OCI-LY7 (cell line): ENCODE results near the gene MACROD1. TPM values are rescaled to one million over a fixed set of nuclear protein-coding genes. Genes with fewer than 3 reads are reported as not detected.

Source experiments
- BruUV-seq: library from RNA; stranded (reverse); fragments of 400-500 nt; replicated peaks from 2 replicates; lab custom pipeline; 2021; lab: Mats Ljungman, UMichigan
- CTCF ChIA-PET: fragments of 300-600 bp; sonication (Branson Sonifier 250); formaldehyde crosslinking; loops from one replicate; lab custom pipeline; 2022; ENCODE audit warnings: antibody characterized with exemption; ENCODE audit not compliant: unreplicated experiment; lab: Charles Lee
- POLR2A ChIA-PET: fragments of 300-600 bp; sonication (Branson Sonifier 250); formaldehyde crosslinking; loops from one replicate; lab custom pipeline; 2022; ENCODE audit warnings: antibody characterized with exemption; lab: Charles Lee
- DNase-seq: peaks from one replicate; pipeline ENCODE4 v3.0.0-alpha.2; 2015; ENCODE audit warnings: low spot score
- H2AFZ ChIP-seq: fragments of 200-600 bp; sonication (generic), shearing (Covaris generic); 2 replicates; pipeline ENCODE4 v1.6.1; 2014; ENCODE audit warnings: mild to moderate bottlenecking, antibody characterized with exemption, low read length, moderate library complexity
- H3K27ac ChIP-seq: fragments of 200-600 bp; sonication (generic); 2 replicates; pipeline ENCODE4 v1.5.1; 2014; ENCODE audit warnings: mixed run types, low read depth, mild to moderate bottlenecking, moderate library complexity, low read length, inconsistent platforms; ENCODE audit not compliant: poor library complexity, severe bottlenecking
- H3K36me3 ChIP-seq: fragments of 200-600 bp; sonication (generic); 2 replicates; pipeline ENCODE4 v1.6.1; 2014; ENCODE audit warnings: mild to moderate bottlenecking, antibody characterized with exemption, low read length, moderate library complexity, mixed read lengths; ENCODE audit not compliant: insufficient read depth
- H3K4me1 ChIP-seq: fragments of 200-600 bp; sonication (generic); 2 replicates; pipeline ENCODE4 v1.5.1; 2014; ENCODE audit warnings: mild to moderate bottlenecking, low read length; ENCODE audit not compliant: insufficient read depth, poor library complexity, severe bottlenecking
- H3K4me2 ChIP-seq: fragments of 200-600 bp; sonication (generic); 2 replicates; pipeline ENCODE4 v1.6.1; 2014; ENCODE audit warnings: mild to moderate bottlenecking, low read length
- H3K4me3 ChIP-seq: fragments of 200-600 bp; sonication (generic); 2 replicates; pipeline ENCODE4 v1.5.1; 2014; ENCODE audit warnings: mild to moderate bottlenecking, low read depth, low read length; ENCODE audit not compliant: poor library complexity, severe bottlenecking
- H3K79me2 ChIP-seq: fragments of 200-600 bp; sonication (generic); 2 replicates; pipeline ENCODE4 v1.6.1; 2016; ENCODE audit warnings: low read depth, mild to moderate bottlenecking, low read length, moderate library complexity, mixed read lengths; ENCODE audit not compliant: insufficient read depth
- H3K9me2 ChIP-seq: fragments of 200-600 bp; sonication (generic); 2 replicates; pipeline ENCODE4 v1.6.1; 2016; ENCODE audit warnings: mild to moderate bottlenecking, low read length, mixed read lengths; ENCODE audit not compliant: insufficient read depth
- H3K9me3 ChIP-seq: fragments of 200-600 bp; sonication (generic); 2 replicates; pipeline ENCODE4 v1.6.1; 2014; ENCODE audit warnings: mild to moderate bottlenecking, mixed run types, low read length, mixed read lengths
- H4K20me1 ChIP-seq: fragments of 200-600 bp; sonication (generic); 2 replicates; pipeline ENCODE4 v1.6.1; 2014; ENCODE audit warnings: mild to moderate bottlenecking, antibody characterized with exemption, low read length, moderate library complexity, mixed read lengths; ENCODE audit not compliant: insufficient read depth
- EZH2phosphoT487 ChIP-seq: fragments of 200-600 bp; sonication (generic); IDR thresholded peaks from 2 replicates; pipeline ENCODE4 v1.6.1; 2018; ENCODE audit warnings: low read depth, borderline replicate concordance, mild to moderate bottlenecking, mixed run types, antibody characterized with exemption, low read length, moderate library complexity, mixed read lengths
- intact Hi-C: fragments of 100-400 bp; cut with micrococcal nuclease; formaldehyde crosslinking; loops from one replicate; pipeline ENCODE4 v1.10.0; 2022; ENCODE audit not compliant: unreplicated experiment
- total RNA-seq, 2 experiments: library from RNA; depleted of rRNA in 1 of 2; stranded (reverse); fragments of >200 nt in 1 of 2; shearing (Covaris generic) in 1 of 2; gene quantifications; 2 replicates each; pipeline ENCODE4 v1.2.3, GENCODE V29; 2014 to 2022
- TF ChIP-seq, protein P1 (sequence below): fragments of 200-600 bp; sonication (generic); conservative IDR thresholded peaks from 2 replicates; pipeline ENCODE4 v1.5.1; 2014; ENCODE audit warnings: mild to moderate bottlenecking, antibody characterized with exemption, low read length, moderate library complexity, mixed read lengths

MACROD1 gene
- total RNA-seq, 2 experiments from 2014 or later, result 14.7 to 25.4 TPM

DNA sequence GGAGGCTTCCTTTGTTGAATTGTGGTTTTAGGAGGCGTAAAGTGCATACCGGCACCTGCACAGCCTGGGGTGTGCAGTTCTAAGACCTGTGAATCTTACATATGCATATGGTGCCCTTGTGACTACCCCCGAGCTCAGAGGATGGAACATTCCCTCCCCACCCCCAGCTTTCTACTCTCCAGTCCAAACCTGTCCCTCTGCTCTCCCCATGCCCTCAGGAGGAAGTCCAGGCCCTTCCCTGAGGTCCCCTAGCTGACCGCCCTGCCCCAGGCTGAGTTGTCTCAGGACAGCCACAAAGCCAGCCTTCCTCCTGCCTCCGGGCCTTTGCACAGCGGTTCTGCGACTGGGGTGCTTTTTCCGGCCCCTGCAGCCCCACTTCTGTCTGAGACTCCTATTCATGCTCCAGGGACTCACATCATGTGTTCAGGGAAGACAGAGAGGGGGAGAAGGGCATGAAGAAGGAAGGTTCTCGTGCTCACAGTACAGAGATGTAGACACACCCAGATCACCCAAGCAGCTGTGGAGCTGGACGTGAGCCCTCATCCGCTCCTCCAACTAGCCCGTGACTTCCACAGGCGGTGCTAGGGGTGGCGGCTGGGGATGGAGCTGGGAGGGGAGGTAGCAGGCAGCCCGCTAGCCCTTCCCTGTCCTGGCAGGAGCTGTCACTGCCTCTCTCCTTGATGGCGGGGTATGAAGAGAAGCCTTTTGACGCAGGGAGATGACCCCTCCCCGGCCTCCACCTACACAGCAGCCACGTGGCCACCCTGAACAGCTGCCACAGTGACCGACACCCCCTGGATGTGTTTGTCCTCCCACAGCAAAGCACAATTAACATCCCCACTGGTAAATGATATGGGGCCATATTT, 79.4 kb downstream of the MACROD1 start:
- Histone ChIP-seq H3K9me2 (no peaks in the 10 kb centered on the region), H3K79me2 (no peaks in the 10 kb centered on the region), H3K4me1 (no peaks in the 10 kb centered on the region), H3K9me3 (no peaks in the 10 kb centered on the region), H3K27ac (no peak overlapping the region), H2AFZ (no peak overlapping the region), H3K36me3 (no peaks in the 10 kb centered on the region), H4K20me1 (no peaks in the 10 kb centered on the region), H3K4me2 (no peak overlapping the region), H3K4me3 (no peak overlapping the region)
- no peak for TF ChIP-seq EZH2phosphoT487
- TF ChIP-seq, protein P1, sequence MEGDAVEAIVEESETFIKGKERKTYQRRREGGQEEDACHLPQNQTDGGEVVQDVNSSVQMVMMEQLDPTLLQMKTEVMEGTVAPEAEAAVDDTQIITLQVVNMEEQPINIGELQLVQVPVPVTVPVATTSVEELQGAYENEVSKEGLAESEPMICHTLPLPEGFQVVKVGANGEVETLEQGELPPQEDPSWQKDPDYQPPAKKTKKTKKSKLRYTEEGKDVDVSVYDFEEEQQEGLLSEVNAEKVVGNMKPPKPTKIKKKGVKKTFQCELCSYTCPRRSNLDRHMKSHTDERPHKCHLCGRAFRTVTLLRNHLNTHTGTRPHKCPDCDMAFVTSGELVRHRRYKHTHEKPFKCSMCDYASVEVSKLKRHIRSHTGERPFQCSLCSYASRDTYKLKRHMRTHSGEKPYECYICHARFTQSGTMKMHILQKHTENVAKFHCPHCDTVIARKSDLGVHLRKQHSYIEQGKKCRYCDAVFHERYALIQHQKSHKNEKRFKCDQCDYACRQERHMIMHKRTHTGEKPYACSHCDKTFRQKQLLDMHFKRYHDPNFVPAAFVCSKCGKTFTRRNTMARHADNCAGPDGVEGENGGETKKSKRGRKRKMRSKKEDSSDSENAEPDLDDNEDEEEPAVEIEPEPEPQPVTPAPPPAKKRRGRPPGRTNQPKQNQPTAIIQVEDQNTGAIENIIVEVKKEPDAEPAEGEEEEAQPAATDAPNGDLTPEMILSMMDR, result no peak
- intact Hi-C loops, result no loop called here
- BruUV-seq, result no TSS peak
- ChIA-PET POLR2A (no interaction called here), CTCF (no interaction called here)
- DNase-seq, result no peak

GRCh38 chr11:64085906-64086257, 80.0 kb downstream of the MACROD1 start:
- Histone ChIP-seq H3K4me3 (no peak overlapping the region), H3K27ac (no peak overlapping the region), H3K79me2 (no peaks in the 10 kb centered on the region), H3K36me3 (no peaks in the 10 kb centered on the region), H2AFZ (no peak overlapping the region), H3K9me3 (no peaks in the 10 kb centered on the region), H3K9me2 (no peaks in the 10 kb centered on the region), H3K4me2 (no peak overlapping the region), H4K20me1 (no peaks in the 10 kb centered on the region), H3K4me1 (no peaks in the 10 kb centered on the region)
- intact Hi-C loops, result no loop called here
- DNase-seq, result no peak
- TF ChIP-seq, protein P1, result no peak
- no peak for TF ChIP-seq EZH2phosphoT487
- ChIA-PET CTCF (no interaction called here), POLR2A (no interaction called here)
- BruUV-seq, result no TSS peak
